ENCODE results near the gene CEP95. TPM values are rescaled to one million over a fixed set of nuclear protein-coding genes. Genes with fewer than 3 reads are reported as not detected.

Gene CEP95
- total RNA-seq, 1 experiment from 2014 or later = 77.0 TPM

GRCh38 chr17:64502021-64502420 is 4.8 kb upstream of the CEP95 start:
- H3K79me2 ChIP-seq (ENCODE audit: insufficient read depth, low read length) = peaks cover 75% of the 10 kb centered on the region
- intact Hi-C loops (cut with micrococcal nuclease) = no loop called here
- H3K36me3 ChIP-seq (ENCODE audit: control insufficient read depth in 1 of 2, insufficient read depth in 2 of 2, low read length in 2 of 2) = peaks cover 58 to 63% of the 10 kb centered on the region in 2 experiments
- H3K4me3 ChIP-seq (replicated peaks in 1 of 2; ENCODE audit: low read depth in 1 of 2, low read length in 2 of 2) = no peak overlapping the region
- peaks cover 14 to 61% of the 10 kb centered on the region in 2 experiments for H3K4me1 ChIP-seq (ENCODE audit: control insufficient read depth in 1 of 2, insufficient read depth in 2 of 2, low read length in 2 of 2)
- H3K9me3 ChIP-seq (ENCODE audit: control insufficient read depth in 1 of 2, insufficient read depth in 1 of 2, low read depth in 1 of 2, low read length in 2 of 2) = no peaks in the 10 kb centered on the region
- RAD21 ChIA-PET (ENCODE audit: low non-redundant PET in 1 of 2, low total read pairs in 2 of 2, uncharacterized antibody in 2 of 2, unreplicated experiment in 2 of 2) = no interaction called here
- no TSS peak for BruUV-seq (replicated peaks)
- CTCF ChIA-PET = no interaction called here
- DNase-seq (ENCODE audit: low read depth, low spot score) = no peak
- TF ChIP-seq EZH2 (IDR thresholded peaks at IDR 0.05) (no peak), FOSL1 (IDR thresholded peaks at IDR 0.05; ENCODE audit: low read depth) (no peak), SP1 (IDR thresholded peaks at IDR 0.05; ENCODE audit: low read depth) (no peak), RAD21 (IDR thresholded peaks at IDR 0.05; ENCODE audit: low read depth) (no peak), ZNF274 (IDR thresholded peaks at IDR 0.05; ENCODE audit: low read depth, low read length) (no peak), CTCF (IDR thresholded peaks at IDR 0.05 in 2 of 3, conservative IDR thresholded peaks at IDR 0.05 in 1 of 3; ENCODE audit: borderline replicate concordance in 1 of 3, insufficient read depth in 1 of 3, low read depth in 2 of 3, low read length in 2 of 3) (no peak), REST (IDR thresholded peaks at IDR 0.05; ENCODE audit: low read depth) (no peak), ELF1 (IDR thresholded peaks at IDR 0.05; ENCODE audit: borderline replicate concordance, low read depth) (no peak), MAX (IDR thresholded peaks at IDR 0.05) (no peak), TCF7L2 (IDR thresholded peaks at IDR 0.05; ENCODE audit: borderline replicate concordance, extremely low read depth, insufficient read depth, insufficient read length) (no peak), CEBPB (IDR thresholded peaks at IDR 0.05; ENCODE audit: low read depth) (no peak), CBX3 (IDR thresholded peaks at IDR 0.05; ENCODE audit: low read depth) (no peak), EZH2phosphoT487 (IDR thresholded peaks at IDR 0.05; ENCODE audit: borderline replicate concordance) (no peak), SRF (IDR thresholded peaks at IDR 0.05; ENCODE audit: low read depth) (no peak), POLR2A (IDR thresholded peaks at IDR 0.05; ENCODE audit: borderline replicate concordance, extremely low read depth, insufficient read depth, insufficient read length) (no peak)
- H3K4me2 ChIP-seq (ENCODE audit: low read length) = no peak overlapping the region
- no peaks in the 10 kb centered on the region for H3K9me2 ChIP-seq (ENCODE audit: insufficient read depth)
- peaks cover 68% of the 10 kb centered on the region; the same call in 1 of the 2 replicates for H4K20me1 ChIP-seq (ENCODE audit: insufficient read depth)
- ATAC-seq = no peak
- POLR2A ChIA-PET = no interaction called here
- H3K9ac ChIP-seq (ENCODE audit: low read length) = no peak overlapping the region
- H3K27ac ChIP-seq (ENCODE audit: low read depth, low read length) = no peak overlapping the region
- H2AFZ ChIP-seq (ENCODE audit: low read depth, low read length, poor library complexity, severe bottlenecking) = no peak overlapping the region
- H3K27me3 ChIP-seq (ENCODE audit: insufficient read depth, low read length) = no peaks in the 10 kb centered on the region

All from HCT116 (cell line).